Measurements from ENCODE around the gene CFAP54. TPM values are rescaled to one million over a fixed set of nuclear protein-coding genes. Genes with fewer than 3 reads are reported as not detected.
A peak's percentile ranks its signal among the peaks of the same experiment; 100 is the strongest.

CFAP54 gene
- total and polyA plus RNA-seq, 2 experiments from 2014 or later, result 0.07 to 0.76 TPM

- H3K4me1 Mint-ChIP-seq, result no peaks in the 10 kb centered on the region
- H3F3A ChIP-seq (replicated peaks; ENCODE audit: low read depth), result no peaks in the 10 kb centered on the region
- no peaks in the 10 kb centered on the region for H3K27me3 ChIP-seq (ENCODE audit: insufficient read depth)
- no peak overlapping the region for H3K4me3 ChIP-seq
- H3K36me3 ChIP-seq (ENCODE audit: insufficient read depth), result no peaks in the 10 kb centered on the region
- DNase-seq (ENCODE audit: low spot score) (no peak), ATAC-seq (no peak)
- no peak overlapping the region for H3K4me2 ChIP-seq
- no peaks in the 10 kb centered on the region for H3K9me3 Mint-ChIP-seq
- H3K79me2 ChIP-seq (replicated peaks; ENCODE audit: insufficient read depth), result no peaks in the 10 kb centered on the region
- no peak overlapping the region for H3K27ac Mint-ChIP-seq
- H3K9me2 ChIP-seq (ENCODE audit: insufficient read depth), result no peaks in the 10 kb centered on the region
- H4K20me1 ChIP-seq (replicated peaks; ENCODE audit: insufficient read depth), result no peaks in the 10 kb centered on the region
- no peak for TF ChIP-seq CTCF (conservative IDR thresholded peaks at IDR 0.05; ENCODE audit: low read depth in 2 of 2)
- TF ChIP-seq, protein P1, sequence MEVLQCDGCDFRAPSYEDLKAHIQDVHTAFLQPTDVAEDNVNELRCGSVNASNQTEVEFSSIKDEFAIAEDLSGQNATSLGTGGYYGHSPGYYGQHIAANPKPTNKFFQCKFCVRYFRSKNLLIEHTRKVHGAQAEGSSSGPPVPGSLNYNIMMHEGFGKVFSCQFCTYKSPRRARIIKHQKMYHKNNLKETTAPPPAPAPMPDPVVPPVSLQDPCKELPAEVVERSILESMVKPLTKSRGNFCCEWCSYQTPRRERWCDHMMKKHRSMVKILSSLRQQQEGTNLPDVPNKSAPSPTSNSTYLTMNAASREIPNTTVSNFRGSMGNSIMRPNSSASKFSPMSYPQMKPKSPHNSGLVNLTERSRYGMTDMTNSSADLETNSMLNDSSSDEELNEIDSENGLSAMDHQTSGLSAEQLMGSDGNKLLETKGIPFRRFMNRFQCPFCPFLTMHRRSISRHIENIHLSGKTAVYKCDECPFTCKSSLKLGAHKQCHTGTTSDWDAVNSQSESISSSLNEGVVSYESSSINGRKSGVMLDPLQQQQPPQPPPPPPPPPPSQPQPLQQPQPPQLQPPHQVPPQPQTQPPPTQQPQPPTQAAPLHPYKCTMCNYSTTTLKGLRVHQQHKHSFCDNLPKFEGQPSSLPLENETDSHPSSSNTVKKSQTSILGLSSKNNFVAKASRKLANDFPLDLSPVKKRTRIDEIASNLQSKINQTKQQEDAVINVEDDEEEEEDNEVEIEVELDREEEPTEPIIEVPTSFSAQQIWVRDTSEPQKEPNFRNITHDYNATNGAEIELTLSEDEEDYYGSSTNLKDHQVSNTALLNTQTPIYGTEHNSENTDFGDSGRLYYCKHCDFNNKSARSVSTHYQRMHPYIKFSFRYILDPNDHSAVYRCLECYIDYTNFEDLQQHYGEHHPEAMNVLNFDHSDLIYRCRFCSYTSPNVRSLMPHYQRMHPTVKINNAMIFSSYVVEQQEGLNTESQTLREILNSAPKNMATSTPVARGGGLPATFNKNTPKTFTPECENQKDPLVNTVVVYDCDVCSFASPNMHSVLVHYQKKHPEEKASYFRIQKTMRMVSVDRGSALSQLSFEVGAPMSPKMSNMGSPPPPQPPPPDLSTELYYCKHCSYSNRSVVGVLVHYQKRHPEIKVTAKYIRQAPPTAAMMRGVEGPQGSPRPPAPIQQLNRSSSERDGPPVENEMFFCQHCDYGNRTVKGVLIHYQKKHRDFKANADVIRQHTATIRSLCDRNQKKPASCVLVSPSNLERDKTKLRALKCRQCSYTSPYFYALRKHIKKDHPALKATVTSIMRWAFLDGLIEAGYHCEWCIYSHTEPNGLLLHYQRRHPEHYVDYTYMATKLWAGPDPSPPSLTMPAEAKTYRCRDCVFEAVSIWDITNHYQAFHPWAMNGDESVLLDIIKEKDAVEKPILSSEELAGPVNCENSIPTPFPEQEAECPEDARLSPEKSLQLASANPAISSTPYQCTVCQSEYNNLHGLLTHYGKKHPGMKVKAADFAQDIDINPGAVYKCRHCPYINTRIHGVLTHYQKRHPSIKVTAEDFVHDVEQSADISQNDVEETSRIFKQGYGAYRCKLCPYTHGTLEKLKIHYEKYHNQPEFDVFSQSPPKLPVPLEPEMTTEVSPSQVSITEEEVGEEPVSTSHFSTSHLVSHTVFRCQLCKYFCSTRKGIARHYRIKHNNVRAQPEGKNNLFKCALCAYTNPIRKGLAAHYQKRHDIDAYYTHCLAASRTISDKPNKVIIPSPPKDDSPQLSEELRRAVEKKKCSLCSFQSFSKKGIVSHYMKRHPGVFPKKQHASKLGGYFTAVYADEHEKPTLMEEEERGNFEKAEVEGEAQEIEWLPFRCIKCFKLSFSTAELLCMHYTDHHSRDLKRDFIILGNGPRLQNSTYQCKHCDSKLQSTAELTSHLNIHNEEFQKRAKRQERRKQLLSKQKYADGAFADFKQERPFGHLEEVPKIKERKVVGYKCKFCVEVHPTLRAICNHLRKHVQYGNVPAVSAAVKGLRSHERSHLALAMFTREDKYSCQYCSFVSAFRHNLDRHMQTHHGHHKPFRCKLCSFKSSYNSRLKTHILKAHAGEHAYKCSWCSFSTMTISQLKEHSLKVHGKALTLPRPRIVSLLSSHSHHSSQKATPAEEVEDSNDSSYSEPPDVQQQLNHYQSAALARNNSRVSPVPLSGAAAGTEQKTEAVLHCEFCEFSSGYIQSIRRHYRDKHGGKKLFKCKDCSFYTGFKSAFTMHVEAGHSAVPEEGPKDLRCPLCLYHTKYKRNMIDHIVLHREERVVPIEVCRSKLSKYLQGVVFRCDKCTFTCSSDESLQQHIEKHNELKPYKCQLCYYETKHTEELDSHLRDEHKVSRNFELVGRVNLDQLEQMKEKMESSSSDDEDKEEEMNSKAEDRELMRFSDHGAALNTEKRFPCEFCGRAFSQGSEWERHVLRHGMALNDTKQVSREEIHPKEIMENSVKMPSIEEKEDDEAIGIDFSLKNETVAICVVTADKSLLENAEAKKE (CRISPR knock-in tag; IDR thresholded peaks at IDR 0.05), result no peak
- no peak for TF ChIP-seq EZH2phosphoT487 (IDR thresholded peaks at IDR 0.05; ENCODE audit: unreplicated experiment)
- TF ChIP-seq EZH2 (IDR thresholded peaks at IDR 0.05; ENCODE audit: low read depth, unreplicated experiment), result no peak
- no peak for TF ChIP-seq NANOG (IDR thresholded peaks at IDR 0.05; ENCODE audit: borderline replicate concordance)
- no peak for TF ChIP-seq CREB1 (CRISPR knock-in tag; IDR thresholded peaks at IDR 0.05; ENCODE audit: low read depth)
- no peak for TF ChIP-seq POLR2AphosphoS5 (IDR thresholded peaks at IDR 0.05; ENCODE audit: low read depth)
- TF ChIP-seq, protein P2, sequence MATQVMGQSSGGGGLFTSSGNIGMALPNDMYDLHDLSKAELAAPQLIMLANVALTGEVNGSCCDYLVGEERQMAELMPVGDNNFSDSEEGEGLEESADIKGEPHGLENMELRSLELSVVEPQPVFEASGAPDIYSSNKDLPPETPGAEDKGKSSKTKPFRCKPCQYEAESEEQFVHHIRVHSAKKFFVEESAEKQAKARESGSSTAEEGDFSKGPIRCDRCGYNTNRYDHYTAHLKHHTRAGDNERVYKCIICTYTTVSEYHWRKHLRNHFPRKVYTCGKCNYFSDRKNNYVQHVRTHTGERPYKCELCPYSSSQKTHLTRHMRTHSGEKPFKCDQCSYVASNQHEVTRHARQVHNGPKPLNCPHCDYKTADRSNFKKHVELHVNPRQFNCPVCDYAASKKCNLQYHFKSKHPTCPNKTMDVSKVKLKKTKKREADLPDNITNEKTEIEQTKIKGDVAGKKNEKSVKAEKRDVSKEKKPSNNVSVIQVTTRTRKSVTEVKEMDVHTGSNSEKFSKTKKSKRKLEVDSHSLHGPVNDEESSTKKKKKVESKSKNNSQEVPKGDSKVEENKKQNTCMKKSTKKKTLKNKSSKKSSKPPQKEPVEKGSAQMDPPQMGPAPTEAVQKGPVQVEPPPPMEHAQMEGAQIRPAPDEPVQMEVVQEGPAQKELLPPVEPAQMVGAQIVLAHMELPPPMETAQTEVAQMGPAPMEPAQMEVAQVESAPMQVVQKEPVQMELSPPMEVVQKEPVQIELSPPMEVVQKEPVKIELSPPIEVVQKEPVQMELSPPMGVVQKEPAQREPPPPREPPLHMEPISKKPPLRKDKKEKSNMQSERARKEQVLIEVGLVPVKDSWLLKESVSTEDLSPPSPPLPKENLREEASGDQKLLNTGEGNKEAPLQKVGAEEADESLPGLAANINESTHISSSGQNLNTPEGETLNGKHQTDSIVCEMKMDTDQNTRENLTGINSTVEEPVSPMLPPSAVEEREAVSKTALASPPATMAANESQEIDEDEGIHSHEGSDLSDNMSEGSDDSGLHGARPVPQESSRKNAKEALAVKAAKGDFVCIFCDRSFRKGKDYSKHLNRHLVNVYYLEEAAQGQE (IDR thresholded peaks at IDR 0.05; ENCODE audit: unreplicated experiment), result no peak
- TF ChIP-seq ETS1 (IDR thresholded peaks at IDR 0.05), result no peak
- no peak for TF ChIP-seq ZNF331 (CRISPR knock-in tag; IDR thresholded peaks at IDR 0.05; ENCODE audit: low read depth)
- no peak for TF ChIP-seq STAT1 (IDR thresholded peaks at IDR 0.05; ENCODE audit: unreplicated experiment)
- TF ChIP-seq JUNB (IDR thresholded peaks at IDR 0.05; ENCODE audit: unreplicated experiment), result no peak
- H3K4me1 ChIP-seq (ENCODE audit: insufficient read depth), result no peaks in the 10 kb centered on the region
- no peak overlapping the region for H3K27ac ChIP-seq (ENCODE audit: low read depth)
- no peak overlapping the region for H3K4me3 Mint-ChIP-seq
- H3K27me3 Mint-ChIP-seq (ENCODE audit: insufficient read depth, low read depth, poor library complexity), result no peaks in the 10 kb centered on the region
- H2AFZ ChIP-seq, result peak overlapping the region; percentile 28; the same call in 1 of the 2 replicates
- H3K36me3 Mint-ChIP-seq (ENCODE audit: low read depth), result no peaks in the 10 kb centered on the region
These were observed 17.9 kb upstream of the CFAP54 start for GRCh38 chr12:96471368-96472050.
